NCI-H146 treated with DMSO at 0.1 percent for 48 hours (cell line): Measurements from ENCODE around the gene INPP5B.
A peak's percentile ranks its signal among the peaks of the same experiment; 100 is the strongest.
"Not testable (repeated sequence)": the region's sequence is repeated elsewhere in the genome, so short reads cannot be mapped to it uniquely, and the experiment has no call there.

Experiments used
- DNase-seq: peaks from one replicate; lab custom pipeline; 2025; ENCODE audit not compliant: unreplicated experiment; lab: John Stamatoyannopoulos, UW

Gene INPP5B

DNA sequence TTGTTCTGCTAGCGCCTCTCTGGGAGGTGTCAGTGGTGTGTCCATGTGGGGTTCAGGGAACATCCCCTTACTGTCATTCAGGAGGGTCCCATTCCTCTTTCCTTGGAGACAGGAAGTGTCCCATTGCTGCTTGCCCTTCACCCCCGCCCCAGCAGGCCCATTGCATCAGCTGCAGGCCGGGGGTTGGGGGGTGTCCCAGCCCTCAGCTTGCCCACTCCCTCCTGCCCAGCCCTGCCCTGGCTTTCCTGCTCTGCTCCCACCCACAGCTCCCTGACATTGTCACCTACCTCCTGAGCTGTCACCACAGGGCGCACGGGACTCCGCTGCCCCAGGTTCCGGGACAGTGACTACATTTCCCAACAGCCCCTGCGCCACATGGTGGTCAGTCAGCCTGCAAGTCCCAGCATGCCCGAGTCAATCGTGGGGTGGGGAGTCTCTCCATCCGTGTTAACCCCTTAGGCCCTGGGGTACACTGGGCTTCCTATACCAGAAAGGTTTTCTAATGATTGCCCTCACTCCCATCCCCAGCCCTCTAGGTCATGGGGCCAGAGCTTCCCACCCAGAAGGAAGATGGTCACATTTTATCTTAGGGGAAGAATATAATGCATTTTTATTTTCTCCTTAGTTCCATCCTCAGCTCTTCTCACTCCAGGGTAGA lies at the start of gene INPP5B:
Gene INPP5B (minus strand): TSS at position 351 of the 658 bp plus-strand sequence. CDS start 745 bp downstream, outside the sequence.
- no peak for DNase-seq

DNA sequence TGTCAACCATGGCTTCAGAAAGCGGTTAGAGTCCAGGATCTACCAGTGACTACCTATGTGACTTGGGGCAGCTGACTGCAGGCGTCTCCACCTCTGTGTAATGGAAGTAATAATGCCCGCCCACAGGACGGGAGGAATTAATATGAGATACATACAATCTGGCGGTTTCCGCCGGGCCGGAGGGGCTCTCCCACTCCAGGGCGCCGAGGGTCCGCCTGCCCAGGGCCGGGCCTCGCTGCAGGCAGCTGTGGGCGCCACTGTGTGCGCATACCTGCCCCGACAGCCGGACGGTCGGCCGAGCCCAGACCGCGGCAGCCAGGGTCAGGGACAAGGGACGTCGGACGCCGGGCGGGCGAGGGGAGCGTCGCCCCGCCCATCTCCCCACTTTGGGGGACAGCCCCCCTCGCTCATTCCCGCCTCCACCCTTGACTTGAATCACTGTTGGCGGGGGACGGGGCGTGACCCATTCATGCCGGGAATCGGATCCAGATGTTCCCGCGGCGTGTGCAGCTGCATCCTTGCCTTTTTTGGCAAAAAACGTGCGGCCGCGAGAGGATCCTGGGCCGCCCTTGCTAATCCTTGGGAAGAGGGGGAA lies 49.0 kb upstream of the INPP5B start:
- DNase-seq, result peak; percentile 0

DNA sequence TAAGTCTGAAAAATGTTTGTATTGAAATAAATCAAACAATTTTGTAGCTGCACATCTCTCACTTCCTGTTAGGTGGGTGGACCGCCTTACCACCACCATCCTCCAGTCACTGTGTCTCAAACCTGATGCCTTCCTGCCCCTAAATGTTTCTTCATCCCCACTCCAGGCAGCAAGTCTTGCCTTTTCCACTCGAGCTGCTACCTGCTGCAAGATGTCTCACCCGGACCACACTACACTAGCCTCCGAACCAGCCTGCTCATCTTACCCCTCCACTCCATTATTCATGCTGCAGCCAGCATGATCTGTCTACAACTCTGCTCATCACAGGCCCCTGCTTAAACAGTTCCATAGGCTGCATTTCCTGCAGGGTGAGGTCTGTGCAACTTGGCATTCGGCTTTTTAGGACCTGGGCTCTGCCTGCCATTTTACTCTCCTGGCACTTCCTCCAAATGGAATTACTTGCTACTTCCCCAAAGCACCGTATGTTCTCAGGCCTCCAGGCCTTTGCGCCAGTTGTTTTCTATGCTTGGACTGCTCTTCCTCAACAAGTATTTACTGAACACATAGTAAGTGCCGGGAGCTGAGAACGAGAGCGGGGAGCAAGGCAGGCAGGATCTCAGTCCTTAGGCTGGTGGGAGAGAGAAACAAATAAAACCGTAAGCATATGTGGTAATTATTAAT lies 48.2 kb upstream of the INPP5B start:
- DNase-seq, result no peak

DNA sequence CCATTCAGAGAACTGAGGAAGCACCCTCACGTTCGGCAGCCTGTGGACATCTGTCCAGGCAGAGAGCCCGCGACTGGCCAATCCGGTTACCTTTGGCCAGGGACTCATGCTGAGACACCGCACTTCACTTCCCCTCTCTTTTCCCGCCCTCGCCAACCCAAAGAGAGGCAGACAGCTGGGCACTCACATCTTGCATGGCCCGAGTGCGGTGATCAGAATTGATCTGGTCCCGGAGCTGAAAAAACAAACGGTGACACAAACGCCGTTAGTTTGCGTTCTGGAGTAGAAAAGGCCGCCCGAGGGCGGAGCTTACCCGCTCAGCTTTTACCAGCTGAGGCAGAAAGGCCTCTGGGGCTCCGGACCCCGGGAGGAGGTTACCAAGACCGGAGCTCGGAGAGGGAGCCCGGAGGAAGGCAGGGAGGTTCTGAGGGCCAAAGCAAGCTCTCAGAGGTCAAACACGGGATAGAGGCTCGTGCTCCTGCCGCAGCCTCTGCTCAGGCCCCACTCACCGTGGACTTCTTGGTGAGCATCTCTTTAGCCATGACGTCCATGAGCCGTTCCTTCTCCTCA lies 42.6 kb upstream of the INPP5B start:
- DNase-seq, result peak; percentile 19

DNA sequence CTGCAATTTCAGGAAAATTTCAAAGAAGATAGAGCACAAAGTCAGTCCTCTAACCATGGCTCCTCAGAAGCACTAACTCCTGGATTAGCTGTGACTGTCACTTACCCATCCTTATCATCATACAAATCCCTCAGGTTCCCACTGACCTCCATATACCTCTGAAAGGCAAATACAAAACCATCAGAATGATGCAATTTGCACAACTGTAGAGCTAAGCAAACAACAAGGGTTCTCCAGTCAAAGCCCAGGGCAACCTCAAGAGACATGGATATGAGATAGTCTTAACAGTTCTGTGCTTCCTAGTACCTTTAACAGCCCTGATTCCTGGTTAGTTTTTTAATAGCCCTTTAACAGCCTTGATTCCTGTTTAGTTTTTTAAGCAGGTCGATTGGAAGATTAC lies 40.8 kb upstream of the INPP5B start:
- no peak for DNase-seq

DNA sequence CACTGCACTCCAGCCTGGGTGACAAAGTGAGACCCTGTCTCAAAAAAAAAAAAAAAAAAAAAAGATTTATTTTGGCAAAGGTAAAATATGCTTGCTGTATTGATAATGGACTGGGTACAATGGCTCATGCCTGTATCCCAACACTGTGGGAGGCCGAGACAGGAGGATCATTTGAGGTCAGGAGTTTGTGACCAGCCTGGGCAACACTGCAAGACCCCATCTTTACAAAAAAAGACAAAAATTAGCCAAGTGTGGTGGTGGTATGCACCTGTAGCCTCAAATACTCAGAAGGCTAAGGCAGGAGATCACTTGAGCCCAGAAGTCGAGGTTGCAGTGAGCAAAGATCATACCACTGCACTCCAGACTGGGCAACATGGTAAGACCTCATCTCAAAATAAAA lies 36.7 kb upstream of the INPP5B start:
- no peak for DNase-seq

DNA sequence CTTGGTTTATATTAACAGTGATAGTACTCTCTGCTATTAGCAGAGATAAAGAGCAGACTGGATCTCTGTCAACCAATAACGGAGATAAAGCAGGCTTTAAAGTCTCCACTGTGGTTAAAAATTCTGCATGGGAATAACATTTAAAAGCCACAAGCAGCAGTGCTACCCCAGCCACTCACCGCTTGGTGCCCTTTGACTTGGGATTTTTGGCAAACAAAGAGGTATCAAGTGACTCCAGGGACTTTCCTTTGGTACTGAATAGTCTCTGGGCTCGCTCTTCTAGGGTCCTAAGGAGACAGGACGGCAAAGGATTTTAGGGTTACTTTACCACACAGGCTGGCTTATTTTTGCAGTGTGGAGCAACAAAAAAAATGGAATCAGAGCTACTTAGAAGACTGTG lies 31.7 kb upstream of the INPP5B start:
- DNase-seq, result no peak

DNA sequence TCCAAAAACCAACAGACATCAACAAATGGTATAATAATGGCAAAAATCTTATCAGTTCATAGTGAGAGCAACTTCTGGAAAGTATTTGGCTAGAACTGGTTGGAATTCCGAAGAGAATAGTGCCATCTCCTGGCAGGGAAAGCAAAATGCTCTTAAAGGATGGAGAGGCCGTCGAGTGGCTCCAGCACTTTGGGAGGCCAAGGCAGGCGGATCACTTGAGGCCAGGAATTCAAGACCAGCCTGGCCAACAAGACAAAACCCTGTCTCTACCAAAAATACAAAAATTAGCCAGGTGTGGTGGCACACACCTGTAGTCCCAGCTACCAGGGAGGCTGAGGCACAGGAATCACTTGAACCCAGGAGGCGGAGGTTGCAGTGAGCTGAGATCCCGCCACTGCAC lies 28.2 kb upstream of the INPP5B start:
- DNase-seq, result not testable (repeated sequence)

DNA sequence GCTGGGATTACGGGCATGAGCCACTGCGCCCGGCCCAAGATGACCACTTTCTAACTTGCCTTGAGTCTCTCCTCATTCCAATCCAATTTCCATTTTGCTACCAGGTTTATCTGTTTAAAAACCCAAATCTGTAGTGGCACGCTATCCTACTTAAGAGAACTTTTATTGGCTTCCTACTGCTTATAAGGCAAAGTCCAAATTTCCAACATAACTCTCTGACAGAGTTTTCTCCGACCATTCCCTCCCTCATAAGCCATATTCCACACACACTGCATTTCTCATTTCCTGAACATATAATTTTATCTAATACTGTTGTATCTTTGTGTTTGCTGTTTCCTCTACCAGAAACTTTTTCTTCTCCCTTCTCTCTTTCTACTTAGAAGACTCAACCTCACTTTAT lies 27.7 kb upstream of the INPP5B start:
- DNase-seq, result no peak

DNA sequence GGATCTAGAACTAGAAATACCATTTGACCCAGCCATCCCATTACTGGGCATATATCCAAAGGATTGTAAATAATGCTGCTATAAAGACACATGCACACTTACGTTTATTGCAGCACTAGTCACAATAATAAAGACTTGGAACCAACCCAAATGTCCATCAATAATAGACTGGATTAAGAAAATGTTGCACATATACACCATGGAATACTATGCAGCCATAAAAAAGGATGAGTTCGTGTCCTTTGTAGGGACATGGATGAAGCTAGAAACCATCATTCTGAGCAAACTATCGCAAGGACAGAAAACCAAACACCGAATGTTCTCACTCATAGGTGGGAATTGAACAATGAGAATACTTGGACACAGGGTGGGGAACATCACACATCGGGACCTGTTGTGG lies 26.8 kb upstream of the INPP5B start:
- not testable (repeated sequence) for DNase-seq

DNA sequence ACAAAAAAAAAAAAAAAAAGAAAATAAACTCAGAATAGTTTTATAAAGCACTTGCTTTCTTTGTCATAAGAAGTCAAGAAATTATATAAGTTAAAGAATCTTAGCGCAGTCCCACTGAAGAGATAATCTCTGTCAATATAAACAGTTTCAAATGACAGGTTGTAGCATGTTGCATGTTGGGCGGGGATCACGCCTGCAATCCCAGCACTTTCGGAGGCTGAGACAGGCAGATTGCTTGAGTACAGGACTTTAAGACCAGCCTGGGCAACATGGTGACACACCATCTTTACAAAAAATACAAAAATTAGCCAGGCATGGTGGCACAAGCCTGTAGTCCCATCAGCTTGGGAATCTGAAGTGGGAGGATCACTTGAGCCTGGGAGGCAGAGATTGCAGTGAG lies 18.4 kb upstream of the INPP5B start:
- DNase-seq, result no peak

DNA sequence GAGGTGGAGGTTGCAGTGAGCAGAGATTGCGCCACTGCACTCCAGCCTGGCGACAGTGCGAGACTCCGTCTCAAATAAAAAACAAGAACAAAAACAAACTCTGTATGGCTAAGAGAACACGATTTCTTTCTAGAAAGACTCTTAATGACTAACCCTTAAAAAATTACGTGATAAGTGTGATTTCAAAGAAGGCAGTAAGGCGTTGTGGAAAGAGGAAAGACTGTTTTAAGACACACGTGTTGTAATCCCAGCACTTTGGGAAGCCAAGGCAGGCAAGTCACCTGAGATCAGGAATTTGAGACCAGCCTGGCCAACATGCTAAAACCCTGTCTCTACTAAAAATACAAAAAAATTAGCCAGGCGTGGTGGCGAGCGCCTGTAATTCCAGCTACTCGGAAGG lies 17.3 kb upstream of the INPP5B start:
- not testable (repeated sequence) for DNase-seq

DNA sequence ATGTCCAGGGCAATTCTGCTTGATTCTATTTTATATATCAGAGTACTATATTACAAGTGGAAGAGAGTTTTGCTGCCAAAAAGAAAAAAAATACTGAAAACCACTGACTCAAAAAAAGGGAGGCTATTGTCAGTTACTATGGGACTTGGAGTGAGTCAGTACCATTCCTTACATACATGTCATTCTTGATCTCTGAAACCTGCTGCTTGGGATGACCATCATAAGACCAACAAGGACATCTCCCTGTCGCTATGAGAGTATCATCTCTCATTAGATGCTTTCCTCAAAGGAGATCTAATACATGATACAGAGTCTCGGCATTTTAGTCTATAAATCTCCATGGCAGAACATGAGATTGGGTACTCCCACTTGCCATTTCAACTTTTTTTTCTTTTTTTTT lies 11.8 kb upstream of the INPP5B start:
- DNase-seq, result no peak

DNA sequence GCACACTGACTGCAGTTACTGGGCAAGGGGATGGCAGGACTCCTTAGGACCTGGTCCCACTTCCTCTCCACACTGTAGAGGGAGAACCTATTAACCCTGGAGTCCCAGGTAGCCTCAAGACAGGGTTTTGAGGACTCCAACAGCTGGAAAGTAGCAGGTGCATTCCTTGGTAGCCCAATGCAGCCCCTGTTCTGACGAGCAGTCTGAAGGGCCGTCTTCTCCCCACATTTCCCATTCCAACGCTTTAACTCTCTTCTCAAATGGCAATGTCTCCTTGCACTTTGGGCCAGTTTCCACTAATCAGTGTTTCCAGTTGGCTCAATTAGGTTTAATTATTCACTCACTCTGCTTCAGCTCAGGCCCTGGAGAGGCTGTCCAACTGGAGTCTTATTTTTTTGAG lies 8.8 kb upstream of the INPP5B start:
- DNase-seq, result no peak

DNA sequence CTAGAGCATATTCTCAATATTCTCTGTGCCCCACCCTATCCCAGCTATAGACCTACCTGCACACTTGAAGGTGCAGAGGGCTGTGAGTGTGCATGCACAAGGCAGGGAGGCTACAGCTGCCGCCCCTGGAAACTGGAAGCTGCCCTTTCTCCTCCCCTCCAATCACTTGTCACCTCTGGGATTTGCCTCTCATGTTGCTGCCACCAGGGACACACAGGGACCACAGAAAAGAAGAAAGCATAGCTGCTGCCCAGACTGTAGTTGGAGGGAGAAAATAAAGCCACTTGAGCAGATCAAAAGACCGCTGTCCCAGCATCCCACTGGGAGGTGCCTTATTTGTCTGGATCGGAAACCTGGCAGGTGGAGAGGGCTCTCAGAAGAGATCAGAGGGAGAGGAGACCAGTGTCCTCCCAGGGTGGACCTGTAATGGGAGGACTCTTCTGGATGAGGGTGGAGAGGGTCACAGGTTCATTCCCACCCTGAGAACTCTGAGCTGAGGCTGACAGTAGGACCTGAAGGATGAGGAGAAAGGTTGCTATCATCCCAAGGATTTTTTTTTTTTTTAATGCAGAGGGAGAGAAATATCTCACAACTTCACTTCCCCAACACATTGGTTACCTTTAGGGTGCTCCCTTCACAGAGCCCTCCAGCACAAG lies 7.6 kb upstream of the INPP5B start:
- DNase-seq, result no peak

DNA sequence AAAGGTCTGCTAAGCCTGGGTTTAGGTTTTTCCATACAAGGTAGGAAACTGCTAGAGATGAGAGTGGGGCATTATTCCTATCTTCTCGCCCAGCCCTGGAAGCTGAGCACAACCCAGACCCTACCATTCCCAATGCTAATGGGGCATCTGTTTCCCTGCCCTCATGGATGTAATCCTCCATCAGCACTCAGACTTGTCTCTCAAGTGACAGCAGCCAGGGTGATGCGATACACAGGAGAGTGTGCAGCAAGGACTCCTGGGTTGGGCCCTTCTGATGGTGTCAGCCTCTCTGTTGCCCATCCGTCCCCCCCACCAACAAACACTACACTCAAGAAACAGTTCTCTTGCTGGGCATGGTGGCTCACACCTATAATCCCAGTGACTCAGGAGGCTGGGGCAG lies 5.9 kb upstream of the INPP5B start:
- no peak for DNase-seq

DNA sequence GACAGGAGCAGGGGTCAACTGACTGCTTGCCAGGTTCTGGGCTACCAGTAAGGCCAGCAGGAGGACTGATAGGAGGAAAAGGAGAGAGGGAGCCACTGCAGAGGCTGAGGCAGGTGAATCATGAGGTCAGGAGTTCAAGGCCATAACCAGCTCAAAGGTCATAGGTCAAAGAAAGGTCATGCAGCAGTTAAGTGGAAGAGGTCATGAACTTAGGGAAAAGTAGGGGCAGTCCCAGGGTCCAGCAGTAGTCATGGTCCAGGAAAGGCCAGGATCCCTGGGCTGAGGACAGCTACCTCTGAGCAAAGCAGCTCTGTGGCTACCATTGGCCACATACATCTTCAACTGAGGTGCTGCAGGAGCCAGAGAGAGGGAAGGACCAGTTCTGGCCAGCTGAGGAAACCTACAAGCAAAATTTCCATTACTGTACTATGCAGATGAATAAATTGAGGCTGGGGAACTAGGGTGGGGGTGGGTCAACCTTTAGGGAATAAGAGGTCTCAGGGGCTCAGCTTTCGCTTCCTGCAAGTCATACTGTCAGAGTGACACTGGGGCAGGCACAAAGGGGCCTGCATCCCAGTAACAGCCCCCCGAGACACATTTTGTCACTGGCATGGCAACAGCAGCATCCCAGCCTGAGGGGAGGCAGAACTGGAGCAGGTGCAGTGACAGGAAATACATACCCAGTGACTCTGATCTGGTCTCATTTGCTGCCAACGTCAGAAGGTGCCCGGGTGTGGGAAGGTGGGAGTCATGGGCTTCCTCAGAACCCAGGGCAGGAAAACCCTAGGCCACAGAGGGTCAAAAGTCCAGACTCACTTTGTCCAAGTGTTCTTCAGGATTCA lies 5.2 kb upstream of the INPP5B start:
- DNase-seq, result no peak

DNA sequence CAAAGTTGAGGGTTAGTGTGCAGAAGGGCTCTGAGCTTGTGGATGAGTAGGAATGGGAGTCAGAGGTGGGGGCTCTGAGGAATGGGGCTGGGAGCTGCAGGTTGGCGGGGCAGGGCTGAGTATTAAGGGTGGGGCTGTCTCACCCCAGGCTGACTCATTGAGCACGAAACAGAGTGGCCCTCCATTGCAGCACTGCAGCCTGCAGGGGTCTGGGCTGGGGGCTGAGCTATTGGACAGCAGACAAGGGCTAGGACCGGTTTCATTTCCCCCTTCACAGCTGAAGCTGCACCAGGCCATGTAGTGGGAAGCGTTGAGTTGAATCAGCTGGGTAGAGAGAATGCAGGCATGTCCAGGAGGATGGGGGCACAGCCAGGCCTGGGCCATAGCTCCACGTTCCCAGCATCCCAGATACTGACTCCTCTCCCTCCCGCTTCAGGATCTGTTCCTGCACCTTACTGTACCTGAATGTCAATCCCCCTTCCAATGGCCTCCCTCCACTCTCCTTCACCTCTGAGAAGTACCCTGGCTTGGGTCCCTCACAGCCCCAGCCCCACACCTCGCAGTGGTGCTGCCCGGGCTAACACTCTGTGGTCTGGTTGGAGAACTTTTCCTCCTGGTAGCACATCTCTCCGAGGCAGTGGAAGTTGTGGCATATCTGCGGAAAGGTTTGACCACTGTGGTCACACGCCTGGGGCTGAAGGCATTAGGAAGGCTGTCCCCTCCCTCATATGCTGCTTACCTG lies 4.4 kb upstream of the INPP5B start:
- no peak for DNase-seq

DNA sequence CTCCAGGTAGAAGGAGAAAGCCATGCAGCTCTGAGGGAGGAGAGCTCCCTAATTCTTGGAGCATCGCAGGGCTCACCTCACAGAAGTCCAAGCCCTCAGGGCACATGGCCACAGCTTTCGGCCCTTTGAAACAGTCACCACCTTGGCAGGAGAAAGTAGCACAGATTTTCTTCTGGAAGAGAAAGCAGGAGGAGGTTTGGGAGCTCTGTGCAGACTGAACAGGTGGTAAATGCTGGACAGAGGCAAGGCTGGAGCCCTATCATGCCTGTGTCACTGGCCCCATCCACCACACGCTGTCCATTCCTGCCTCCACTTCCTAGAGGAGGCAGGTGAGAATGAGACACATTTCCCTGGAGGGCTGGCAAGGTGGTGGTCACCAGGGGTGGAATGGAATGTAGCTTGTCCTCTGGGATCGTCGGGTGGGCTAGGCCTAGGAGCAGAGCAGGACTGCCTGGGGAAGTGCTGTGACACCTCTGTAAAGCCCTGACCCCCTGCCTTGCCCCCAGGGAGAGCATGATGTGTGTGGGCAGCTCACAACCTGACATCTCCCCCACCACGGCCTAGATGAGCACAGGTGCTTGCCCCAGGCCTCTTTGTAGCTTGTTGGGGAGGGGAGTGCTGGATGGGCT lies 2.8 kb upstream of the INPP5B start:
- DNase-seq, result no peak

DNA sequence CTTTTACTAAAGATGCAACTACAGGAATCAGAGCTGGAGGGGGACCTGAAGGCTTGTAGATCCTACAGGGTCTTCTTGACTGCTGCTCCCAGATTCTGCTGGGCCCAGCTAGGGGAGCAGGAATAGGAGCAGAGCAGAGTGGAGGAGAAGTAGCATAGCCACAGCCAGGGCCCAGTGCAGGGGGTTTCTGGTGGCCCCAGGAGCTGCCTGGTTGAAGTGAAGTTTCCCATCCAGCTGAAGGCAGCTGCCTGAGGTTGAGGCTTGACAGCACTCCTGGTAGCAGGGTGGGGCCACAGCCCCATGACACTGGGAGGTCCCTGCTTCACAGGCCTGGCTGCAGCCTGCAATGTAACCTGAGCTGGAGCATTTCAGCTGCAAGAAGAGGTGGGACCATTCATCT lies 2.0 kb upstream of the INPP5B start:
- no peak for DNase-seq
